Calu3 (cell line): Measurements from ENCODE around the gene FCN1. TPM values are rescaled to one million over a fixed set of nuclear protein-coding genes. Genes with fewer than 3 reads are reported as not detected.

ENCODE experiments used
- BruUV-seq: library from RNA; stranded (reverse); fragments of 400-500 nt; replicated peaks from 2 replicates; lab custom pipeline; 2021; lab: Mats Ljungman, UMichigan
- CTCF ChIA-PET: fragments of 300-600 bp; sonication (Branson Sonifier 250); formaldehyde crosslinking; loops from one replicate; lab custom pipeline; 2022; ENCODE audit warnings: antibody characterized with exemption; lab: Charles Lee
- DNase-seq: peaks from one replicate; pipeline ENCODE4 v3.0.0; 2022
- H3K27ac Mint-ChIP-seq: one replicate; pipeline ENCODE4 v1.8.0; 2022; ENCODE audit warnings: mixed read lengths; ENCODE audit not compliant: unreplicated experiment
- H3K27me3 Mint-ChIP-seq: one replicate; pipeline ENCODE4 v1.8.0; 2022; ENCODE audit warnings: mixed read lengths; ENCODE audit not compliant: unreplicated experiment
- H3K36me3 Mint-ChIP-seq: one replicate; pipeline ENCODE4 v1.8.0; 2022; ENCODE audit warnings: mild to moderate bottlenecking, moderate library complexity, mixed read lengths; ENCODE audit not compliant: insufficient read depth, unreplicated experiment
- H3K4me1 Mint-ChIP-seq: one replicate; pipeline ENCODE4 v1.8.0; 2022; ENCODE audit warnings: mild to moderate bottlenecking, low read depth, mixed read lengths; ENCODE audit not compliant: unreplicated experiment
- H3K4me3 Mint-ChIP-seq: one replicate; pipeline ENCODE4 v1.8.0; 2022; ENCODE audit warnings: mild to moderate bottlenecking, low read depth, moderate library complexity, mixed read lengths; ENCODE audit not compliant: unreplicated experiment
- H3K9me3 Mint-ChIP-seq: one replicate; pipeline ENCODE4 v1.8.0; 2022; ENCODE audit warnings: low read depth, mixed read lengths; ENCODE audit not compliant: unreplicated experiment
- intact Hi-C: fragments of 100-400 bp; cut with micrococcal nuclease; formaldehyde crosslinking; loops from one replicate; pipeline ENCODE4 v1.10.0; 2022; ENCODE audit not compliant: unreplicated experiment
- total RNA-seq: library from RNA; stranded (reverse); gene quantifications from 2 replicates; pipeline ENCODE4 v1.2.3, GENCODE V29; 2022
- TF ChIP-seq, protein P1 (sequence below): fragments of 200-600 bp; IDR thresholded peaks from one replicate; pipeline ENCODE4 v1.8.0; 2022; ENCODE audit warnings: antibody characterized with exemption; ENCODE audit not compliant: unreplicated experiment

Gene FCN1
- total RNA-seq, 1 experiment from 2014 or later = not detected

DNA sequence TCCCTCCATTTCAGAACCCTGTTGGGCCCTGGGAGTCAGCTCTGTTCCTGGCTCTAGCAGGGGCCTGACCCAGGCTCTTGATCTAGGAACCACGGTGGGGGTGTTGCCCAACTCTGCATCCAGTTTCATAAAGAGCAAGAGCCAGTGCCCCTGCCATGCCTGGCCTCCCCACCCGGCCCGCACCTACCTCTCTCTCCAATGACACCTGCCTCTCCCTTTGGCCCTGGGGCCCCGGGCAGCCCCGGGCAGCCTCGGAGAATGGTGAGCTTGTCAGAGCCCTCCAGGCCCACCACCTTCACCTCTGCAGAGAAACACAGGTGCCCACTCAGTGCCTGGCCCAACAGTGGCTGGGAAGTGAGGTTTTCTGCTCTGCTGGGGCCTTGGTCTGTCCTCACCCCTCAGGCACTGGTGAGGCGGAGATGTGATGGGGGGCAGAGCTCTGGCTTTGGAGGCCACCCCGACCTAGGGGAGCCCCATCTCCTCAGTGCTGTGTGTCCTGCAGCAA lies 1.5 kb downstream of the FCN1 start:
- TF ChIP-seq, protein P1, sequence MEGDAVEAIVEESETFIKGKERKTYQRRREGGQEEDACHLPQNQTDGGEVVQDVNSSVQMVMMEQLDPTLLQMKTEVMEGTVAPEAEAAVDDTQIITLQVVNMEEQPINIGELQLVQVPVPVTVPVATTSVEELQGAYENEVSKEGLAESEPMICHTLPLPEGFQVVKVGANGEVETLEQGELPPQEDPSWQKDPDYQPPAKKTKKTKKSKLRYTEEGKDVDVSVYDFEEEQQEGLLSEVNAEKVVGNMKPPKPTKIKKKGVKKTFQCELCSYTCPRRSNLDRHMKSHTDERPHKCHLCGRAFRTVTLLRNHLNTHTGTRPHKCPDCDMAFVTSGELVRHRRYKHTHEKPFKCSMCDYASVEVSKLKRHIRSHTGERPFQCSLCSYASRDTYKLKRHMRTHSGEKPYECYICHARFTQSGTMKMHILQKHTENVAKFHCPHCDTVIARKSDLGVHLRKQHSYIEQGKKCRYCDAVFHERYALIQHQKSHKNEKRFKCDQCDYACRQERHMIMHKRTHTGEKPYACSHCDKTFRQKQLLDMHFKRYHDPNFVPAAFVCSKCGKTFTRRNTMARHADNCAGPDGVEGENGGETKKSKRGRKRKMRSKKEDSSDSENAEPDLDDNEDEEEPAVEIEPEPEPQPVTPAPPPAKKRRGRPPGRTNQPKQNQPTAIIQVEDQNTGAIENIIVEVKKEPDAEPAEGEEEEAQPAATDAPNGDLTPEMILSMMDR = no peak
- DNase-seq = no peak
- intact Hi-C loops = no loop called here
- H3K9me3 Mint-ChIP-seq = peaks cover 5% of the 10 kb centered on the region
- no peaks in the 10 kb centered on the region for H3K4me1 Mint-ChIP-seq
- no peak overlapping the region for H3K27ac Mint-ChIP-seq
- no TSS peak for BruUV-seq
- H3K27me3 Mint-ChIP-seq = no peaks in the 10 kb centered on the region
- CTCF ChIA-PET = no interaction called here
- H3K4me3 Mint-ChIP-seq = no peak overlapping the region
- no peaks in the 10 kb centered on the region for H3K36me3 Mint-ChIP-seq

DNA sequence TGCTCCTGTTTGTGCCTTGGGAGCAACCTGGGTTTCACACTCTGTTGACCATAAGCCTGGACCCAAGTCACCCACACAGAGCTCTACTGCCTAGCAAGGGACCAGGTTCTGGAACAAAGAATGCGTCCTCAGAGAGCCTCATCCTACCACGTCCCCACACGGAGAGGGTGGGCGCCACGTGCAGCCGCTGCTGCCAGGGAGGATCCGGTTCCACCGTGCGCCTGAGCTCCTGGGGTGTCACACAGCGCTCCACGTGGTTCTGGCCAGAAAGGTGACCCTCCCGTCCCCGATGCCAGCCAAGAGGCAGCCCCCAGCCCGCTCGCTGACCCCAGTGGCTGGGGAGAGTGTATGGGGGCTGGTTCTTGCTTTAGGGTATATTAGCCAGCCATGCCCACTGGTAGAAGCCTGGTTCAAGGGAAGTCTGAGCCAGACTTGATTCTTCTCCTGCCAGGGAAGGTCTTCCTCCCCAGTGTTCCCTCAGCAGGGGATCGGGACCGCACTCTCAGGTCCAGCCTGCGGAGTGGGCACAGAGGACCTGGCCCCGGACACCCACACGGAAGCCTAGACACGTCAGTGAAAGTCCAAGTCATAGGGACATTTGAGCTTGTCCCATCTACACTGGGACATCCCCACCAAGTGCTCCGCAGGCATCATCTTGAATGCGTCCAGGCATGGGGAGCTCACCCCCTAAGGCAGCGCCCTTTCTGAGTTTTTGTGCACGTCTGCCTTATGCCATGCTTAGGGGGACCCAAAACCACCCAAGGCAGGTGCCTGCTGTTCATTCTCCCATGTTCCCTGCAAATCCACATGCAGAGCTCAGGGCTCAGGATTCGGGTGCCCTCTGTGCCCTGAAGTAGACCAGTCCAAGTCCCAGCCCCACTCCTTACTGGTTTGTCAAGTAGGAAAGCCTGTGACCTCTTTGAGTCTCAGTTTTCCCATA lies 2.4 kb downstream of the FCN1 start:
- BruUV-seq = no TSS peak
- Mint-ChIP-seq H3K9me3 (peaks cover 5% of the 10 kb centered on the region), H3K4me1 (no peaks in the 10 kb centered on the region), H3K36me3 (no peaks in the 10 kb centered on the region), H3K27ac (no peak overlapping the region), H3K4me3 (no peak overlapping the region), H3K27me3 (no peaks in the 10 kb centered on the region)
- no peak for DNase-seq
- intact Hi-C loops = no loop called here
- TF ChIP-seq, protein P1 = no peak
- CTCF ChIA-PET = no interaction called here

DNA sequence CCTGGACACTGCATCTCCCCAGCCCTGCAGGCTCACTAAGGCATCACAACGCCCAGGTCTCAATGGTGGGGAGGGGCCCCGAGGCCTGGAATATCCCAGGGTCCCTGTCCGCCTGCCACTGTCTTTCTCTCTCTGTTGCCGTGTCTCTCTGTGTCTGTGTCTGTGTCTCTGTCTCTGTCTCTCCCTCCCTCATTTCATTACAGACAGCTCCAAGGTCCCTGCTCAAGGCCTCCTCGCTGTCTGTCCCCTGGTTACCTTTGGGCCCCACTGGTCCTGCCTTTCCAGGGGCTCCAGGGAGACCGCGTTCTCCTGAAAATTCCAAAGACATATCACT lies 3.2 kb downstream of the FCN1 start:
- Mint-ChIP-seq H3K9me3 (peaks cover 2% of the 10 kb centered on the region), H3K27me3 (no peaks in the 10 kb centered on the region), H3K4me1 (no peaks in the 10 kb centered on the region)

DNA sequence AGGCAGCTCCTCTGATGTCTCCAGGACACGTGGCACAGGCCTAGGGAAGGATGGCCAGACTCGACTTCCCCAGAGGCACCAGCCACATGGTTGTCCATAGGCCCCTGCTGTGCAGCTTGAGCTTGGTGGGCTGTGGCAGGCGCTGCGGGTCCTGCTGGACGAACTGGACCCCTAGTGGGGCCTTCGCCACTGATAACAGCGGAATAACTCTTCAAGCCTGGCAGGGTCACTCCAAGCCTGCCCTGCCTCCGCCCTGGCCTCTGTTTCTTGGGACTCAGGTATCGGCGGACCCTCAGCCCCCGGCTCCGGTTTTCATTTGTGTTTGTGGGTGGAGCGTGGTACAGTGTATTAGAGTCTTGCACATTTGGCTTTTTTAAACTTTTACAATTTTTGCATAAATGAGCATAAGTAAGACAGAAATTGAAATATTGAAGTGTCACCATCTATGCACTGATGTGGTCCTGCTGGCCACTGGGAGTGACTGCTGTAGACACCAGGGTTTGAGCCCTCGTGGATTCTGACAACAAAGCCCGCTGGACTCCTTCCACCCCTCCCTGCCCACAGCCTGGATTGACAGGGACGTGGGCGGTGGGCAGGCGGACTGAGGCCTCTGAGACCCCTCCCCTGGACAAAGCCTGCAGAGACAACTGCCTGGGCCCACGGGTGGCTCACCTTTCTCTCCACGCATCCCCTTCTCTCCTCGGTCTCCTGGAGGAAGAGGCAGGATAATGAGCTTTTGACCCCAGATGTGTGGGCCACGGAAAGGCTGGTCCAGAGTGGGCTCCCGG lies 3.8 kb downstream of the FCN1 start:
- intact Hi-C loops = no loop called here

More for the DNA sequence above, 3.2 kb downstream of the FCN1 start:
- TF ChIP-seq, protein P1 = no peak
- Mint-ChIP-seq H3K27ac (no peak overlapping the region), H3K36me3 (no peaks in the 10 kb centered on the region), H3K4me3 (no peak overlapping the region)
- intact Hi-C loops = no loop called here
- no TSS peak for BruUV-seq
- no peak for DNase-seq
- CTCF ChIA-PET = no interaction called here

More for the DNA sequence above, 3.8 kb downstream of the FCN1 start:
- no peak for DNase-seq
- Mint-ChIP-seq H3K27me3 (no peaks in the 10 kb centered on the region), H3K4me3 (no peak overlapping the region), H3K27ac (no peak overlapping the region), H3K9me3 (peaks cover 2% of the 10 kb centered on the region), H3K4me1 (no peaks in the 10 kb centered on the region), H3K36me3 (no peaks in the 10 kb centered on the region)
- TF ChIP-seq, protein P1 = no peak
- CTCF ChIA-PET = no interaction called here
- BruUV-seq = no TSS peak
